GM19099 (cell line): Measurements from ENCODE around the gene PPP1CA.

Experiments used
- POLR2A ChIP-seq: IDR thresholded peaks from 3 replicates; pipeline ENCODE4 v1.6.1; 2011; ENCODE audit warnings: low read depth; ENCODE audit not compliant: insufficient read length; ENCODE audit errors: extremely low read depth

The PPP1CA gene

DNA sequence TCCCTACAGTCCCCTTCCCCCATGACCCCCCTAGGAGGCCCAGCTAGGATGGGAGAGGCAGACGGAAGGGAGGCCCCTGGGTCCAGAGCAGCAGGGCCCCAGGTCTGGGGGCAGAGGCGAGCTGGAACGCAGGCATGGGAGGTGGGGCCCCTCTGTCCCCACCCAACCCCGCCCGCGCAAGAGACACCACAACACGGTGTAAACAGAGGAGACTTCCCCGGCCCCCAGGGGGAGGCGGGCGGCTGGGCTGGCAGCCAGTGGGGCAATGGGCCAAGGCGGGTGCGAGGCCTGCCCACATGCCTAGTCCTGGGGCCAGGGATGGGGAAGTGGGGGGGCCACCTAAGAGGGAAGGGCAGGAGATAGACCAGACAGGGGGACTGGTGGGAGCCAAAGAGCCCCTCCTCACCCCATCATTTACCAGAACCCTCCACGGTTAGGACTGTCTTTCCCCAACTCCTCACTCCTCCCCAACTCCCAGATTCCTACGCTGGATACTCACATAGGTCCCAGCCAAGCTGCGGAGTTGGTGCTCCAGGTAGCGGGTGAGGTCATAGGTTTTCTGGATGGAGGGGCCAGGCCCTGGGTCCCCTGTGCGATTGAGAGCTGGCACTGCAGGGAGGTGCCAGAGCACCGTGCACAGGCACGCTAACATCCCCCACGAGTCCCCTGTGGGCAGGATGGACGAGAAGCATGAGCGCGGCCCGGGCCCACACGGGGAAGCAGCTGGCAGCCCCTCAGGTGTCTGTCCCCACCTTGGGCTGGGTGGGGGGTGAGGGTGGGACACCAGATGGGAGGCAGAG, 34.5 kb downstream of the PPP1CA start:
- TF ChIP-seq POLR2A: no peak

DNA sequence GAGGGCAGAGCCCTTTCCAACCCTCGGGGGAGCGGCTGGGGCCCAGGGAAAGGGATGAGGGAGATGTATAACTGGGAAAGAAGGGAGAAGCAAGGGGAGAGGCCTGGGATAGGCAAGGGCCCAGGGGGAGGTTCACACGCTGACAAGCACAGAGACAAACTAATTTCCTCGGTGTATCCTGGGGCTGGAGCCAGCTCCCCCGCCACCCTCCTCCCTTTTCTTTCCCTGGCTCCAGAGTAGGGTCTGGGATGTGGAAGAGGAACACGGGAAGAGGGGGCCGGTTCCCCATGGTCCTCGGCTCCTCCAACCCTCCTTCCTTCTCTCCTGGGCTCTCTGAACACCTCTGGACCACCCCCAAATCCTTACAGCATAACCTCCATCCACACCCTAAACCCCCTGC, 35.1 kb downstream of the PPP1CA start:
- TF ChIP-seq POLR2A: no peak

DNA sequence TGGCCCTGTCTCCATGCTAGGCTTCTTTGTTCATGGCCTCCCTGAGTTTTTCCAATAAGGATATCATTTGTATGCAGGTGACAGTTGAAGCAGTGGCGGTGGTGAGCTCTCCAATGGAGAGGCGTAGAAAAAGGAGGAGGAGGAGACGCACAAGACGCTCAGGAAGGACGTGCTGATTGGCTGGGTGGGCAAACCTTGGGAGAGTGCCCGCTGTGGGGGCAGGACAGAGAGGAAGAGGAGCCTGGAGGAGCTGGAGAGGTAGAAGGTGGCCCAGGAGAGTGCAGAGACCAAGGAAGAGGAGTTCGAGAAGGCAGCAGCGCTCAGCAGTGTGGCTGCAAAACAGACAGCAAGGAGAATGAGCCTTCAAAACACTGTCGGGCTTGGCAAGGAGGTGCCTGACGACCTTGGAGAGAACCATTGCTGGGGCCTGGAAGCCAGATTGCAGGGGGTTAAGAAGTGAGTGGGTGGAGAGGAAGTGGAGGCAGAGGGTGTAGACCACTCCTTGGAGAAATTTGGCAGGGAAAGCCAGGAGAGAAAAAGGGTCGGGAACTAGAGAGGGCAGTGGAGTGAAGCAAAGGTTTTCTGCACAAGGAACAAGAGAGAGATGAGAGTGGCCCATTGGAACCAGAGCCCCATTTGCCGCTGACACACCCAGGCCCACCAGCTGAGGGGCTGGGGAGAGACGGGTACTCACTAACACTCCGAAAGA, 35.8 kb downstream of the PPP1CA start:
- no peak for TF ChIP-seq POLR2A

DNA sequence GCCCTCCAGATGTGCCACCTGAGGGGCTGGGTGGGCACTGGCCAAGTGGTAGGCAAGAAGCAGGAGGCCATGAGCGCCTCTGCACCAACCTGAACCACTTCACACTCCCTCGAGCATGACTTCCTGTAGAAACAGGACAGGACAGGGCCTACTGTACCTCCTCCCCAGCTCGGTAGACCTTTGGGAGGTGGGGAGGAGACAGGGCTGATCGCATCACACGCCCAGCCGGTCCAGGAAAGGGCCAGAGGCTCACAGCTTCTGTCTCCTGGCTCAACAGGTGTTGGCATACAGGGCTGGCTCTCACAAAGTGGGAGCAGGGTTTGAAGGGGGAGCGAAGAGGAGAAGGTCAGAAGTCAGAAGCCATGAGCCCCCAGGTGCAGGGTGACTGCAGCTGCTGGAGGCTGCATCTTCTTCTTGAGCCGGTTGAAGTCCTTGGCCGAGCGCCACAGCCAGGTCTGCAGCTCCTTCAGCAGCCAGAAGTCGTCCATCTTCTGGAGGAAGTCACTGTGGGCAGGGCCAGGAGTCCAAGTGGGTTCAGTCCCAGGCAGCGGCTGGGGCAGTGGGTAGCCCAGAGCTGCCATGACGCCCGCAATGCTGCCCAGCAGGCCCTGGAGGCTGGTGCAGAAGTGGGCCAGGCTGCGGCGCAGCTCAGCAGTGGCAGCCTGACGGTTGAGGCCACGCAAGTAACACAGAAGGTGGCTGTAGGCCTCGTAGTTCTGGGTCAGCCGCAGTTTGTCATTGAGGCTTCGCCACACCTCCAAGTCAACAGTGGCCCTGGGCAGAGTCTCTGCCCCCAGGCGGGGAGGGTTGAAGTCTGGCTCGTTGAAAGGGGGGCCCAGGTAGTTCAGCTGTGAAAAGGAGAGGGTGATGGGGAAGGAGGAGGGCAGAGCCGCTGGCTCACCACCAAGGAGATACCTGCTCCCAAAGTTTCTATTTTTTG, 36.6 kb downstream of the PPP1CA start:
- TF ChIP-seq POLR2A: no peak

GRCh38 chr11:67364169-67364568, 37.5 kb downstream of the PPP1CA start:
- no peak for TF ChIP-seq POLR2A

DNA sequence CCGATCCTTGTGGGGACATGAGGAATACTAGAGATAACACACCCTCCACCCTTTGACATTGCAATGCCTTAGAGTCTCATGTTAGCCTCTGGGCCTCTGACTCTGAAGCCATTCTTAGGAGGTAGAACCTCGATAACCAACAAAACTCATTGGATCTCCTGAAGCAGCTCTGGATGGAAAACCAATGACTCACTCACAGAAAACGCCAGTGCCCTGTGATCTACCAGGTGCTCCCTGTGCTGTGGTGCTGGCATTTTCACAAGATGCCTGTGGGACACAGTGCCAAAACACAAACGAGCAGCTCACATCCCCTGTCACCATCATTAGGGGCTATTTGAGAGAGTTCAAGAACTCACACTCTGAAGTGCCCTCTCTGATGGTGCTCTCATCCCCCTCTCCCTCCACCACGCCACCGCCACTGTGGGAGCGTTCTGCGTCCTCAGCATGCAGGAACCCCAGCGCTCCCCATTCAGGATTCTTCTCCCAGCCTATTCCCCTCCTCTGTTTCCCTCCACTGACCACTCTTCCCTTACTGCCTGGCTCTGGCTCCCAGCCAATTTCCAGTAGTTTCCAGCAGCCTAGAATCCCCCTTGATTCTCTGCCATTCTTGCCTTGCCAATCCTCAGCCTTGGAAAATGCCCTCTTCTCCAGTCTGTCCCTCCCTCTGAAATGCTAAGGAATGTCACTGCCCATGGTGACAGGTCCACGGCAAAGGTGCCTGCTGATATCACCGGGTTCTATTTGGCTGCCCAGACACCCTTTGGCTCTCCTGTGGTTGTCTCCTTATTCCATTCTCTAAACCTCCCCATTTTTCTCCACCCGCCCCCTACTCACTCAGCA, 43.6 kb downstream of the PPP1CA start:
- TF ChIP-seq POLR2A: no peak

DNA sequence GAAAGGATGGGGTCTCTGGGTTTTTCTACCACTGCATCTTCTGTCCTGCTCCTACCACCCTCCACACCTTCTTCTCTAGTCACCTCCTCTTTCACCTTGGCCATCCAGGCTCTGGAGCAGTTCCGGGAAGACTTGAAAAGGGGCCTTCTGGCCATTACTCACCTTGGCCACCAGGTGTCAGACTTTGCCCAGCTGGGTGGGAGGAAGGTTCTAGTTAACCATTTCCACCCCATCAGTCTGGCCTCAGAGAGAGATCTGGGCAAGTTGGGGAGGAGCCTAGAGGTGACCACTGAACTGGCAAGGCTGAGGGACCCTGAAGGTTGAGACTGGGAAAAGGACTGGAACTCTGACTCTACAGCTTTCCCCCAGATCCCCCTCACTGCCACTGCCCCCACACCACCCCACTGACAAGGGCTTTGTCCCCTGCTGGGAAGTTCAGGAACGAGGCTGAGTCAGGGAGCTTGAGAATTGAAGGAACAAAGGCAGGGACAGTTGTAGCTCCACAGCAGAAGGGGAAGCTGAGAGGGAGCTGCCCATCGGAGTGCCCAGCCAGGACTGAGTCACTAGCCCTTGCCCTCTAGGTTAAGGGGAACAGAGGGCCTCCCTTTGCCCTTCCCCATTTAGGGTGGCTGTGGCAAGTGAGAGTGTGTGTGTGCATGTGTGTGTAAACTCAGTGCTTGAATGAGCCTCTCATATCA, 44.6 kb downstream of the PPP1CA start:
- TF ChIP-seq POLR2A: no peak

DNA sequence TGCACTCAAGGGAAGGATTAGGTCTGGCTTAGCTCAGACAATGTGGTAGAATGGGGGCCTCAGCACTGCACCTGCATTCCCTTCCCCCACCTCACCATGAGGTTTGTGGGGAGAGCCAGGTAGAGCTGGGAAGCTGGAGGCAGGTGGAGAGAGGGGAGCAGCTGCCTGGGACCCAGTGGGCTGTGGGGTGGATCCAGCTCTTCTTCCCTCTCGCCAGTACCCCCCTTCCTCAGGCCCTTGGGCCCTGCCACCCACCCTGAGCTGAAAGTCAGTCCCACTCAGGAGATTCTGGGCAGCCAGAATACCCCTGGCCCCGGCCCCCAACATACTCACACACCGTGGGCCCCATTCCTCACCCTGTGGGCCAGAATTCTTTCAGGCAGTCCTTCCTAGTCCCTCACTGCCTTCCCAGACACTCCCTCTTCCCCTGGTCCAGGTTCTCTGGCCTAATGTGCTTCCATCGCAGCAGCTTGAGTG, 45.2 kb downstream of the PPP1CA start:
- no peak for TF ChIP-seq POLR2A

DNA sequence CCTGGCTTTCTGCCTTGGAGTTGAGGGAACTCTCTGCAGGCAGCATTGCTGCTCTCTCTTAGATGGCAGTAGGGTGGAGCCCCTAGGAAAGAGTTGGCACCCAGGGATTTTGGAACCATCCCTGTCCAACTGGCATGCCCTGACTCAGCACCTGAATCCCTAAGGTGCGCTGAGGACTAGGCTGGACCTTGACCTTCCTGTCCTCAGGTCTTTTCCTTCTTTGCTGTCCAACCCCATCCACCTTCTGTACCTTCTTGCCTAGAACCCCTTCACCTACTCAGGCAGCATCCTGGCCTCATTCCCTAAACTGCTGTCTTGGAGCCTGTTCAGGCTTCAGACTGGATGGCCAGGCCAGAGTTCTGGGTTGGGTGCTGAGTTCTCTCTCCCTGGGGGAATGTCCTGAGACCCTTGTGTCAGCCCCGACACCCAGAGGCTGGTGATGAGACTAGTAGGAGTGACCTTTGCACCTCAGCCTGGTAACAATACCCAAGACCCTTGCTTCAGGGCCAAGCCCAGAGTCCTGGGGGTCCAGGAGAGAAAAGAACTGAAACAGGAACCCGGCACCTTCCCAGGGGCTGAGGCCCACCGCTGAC, 45.8 kb downstream of the PPP1CA start:
- TF ChIP-seq POLR2A: no peak

GRCh38 chr11:67355023-67355793, 46.5 kb downstream of the PPP1CA start:
- no peak for TF ChIP-seq POLR2A

DNA sequence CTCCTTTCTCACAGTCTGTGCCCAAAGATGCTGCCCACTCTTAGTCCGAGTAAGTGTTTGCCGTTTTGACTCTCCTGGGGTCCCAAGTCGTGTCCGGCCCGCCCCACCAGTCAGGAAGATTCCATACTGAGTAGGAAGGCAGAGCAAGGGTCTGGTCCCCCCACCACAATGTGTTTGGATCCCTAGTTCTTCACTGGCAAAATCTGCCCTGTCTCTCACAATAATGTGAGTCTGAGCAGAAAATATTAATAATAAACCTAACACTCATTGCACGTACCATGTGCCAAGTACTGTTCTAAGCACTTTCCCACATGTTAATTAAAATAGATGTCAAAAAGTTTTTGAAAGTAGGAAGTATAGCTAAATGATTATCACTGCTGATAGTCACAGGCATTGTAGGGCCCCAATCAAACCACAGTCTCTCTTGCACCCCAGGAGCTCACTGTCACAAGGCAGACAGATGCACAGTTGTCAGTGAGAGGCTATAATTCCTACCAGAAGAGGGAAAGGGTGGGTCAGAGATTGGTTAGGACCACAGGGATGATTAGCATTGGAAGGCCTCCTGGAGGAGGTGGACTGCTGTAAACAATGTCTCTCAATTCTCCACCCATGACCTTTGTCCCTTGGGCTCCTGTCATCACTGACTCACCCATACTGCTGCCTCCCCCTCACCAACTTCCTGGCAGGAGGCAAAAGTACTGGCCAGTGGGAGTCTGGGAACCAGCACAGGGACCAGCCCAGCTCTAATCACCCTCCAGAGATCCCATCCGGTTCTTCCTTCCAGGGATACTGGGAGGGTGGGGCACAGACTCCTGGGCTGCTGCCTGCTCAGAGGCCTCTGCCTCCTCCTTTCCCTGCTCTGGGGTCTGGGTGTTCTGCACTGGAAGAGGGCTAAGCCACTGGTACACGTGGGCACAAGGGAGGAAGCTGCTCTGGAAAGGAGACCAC, 47.3 kb downstream of the PPP1CA start:
- peak; percentile 37 for TF ChIP-seq POLR2A

DNA sequence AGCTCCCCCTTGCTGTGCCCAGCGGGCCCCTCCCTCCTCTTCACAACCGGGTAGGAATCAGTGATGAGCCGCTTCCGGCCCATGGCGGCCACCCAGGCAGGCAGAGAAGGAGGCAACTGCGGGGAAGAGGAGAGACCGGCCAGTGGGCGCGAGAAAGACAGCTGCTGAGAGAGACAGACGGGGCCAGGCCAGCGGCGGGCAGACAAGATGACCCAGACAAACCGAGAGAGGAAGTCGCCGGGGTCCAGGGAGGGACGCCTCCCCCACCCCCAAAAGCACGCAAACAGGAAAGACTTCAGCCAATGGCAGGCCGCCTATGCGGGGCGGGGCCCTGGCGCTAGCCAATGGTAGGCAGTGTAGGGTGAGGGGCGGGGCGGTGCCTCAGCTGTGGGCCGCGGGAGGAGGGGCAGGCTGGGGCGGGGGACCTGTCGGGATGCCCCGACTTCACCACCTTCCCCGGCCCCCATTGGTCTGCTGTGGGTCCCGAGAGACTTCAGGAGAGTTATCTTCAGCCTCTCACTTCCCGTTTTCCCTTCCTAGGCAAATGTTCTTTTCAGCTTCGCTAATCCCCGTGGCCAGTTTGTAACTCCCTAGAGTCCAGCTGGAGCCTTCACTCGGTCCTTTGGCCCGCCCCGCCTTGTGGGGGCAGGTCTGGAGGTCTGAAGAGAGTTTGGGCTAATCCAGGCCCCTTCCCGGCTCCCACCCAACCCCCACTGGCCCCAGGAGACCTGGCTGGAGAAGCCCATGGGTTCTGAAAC, 48.2 kb downstream of the PPP1CA start, which contains the start of gene POLD4:
Gene POLD4, minus strand, starts transcription at position 230 of the 758 bp plus-strand sequence. Its CDS starts 147 bp downstream, at position 83.
- TF ChIP-seq POLR2A: peak; percentile 95
